ENCODE measurements around the gene KAT8. TPM values are rescaled to one million over a fixed set of nuclear protein-coding genes. Genes with fewer than 3 reads are reported as not detected.

KAT8 gene
- total RNA-seq, 1 experiment from 2014 or later = 44.9 TPM

DNA sequence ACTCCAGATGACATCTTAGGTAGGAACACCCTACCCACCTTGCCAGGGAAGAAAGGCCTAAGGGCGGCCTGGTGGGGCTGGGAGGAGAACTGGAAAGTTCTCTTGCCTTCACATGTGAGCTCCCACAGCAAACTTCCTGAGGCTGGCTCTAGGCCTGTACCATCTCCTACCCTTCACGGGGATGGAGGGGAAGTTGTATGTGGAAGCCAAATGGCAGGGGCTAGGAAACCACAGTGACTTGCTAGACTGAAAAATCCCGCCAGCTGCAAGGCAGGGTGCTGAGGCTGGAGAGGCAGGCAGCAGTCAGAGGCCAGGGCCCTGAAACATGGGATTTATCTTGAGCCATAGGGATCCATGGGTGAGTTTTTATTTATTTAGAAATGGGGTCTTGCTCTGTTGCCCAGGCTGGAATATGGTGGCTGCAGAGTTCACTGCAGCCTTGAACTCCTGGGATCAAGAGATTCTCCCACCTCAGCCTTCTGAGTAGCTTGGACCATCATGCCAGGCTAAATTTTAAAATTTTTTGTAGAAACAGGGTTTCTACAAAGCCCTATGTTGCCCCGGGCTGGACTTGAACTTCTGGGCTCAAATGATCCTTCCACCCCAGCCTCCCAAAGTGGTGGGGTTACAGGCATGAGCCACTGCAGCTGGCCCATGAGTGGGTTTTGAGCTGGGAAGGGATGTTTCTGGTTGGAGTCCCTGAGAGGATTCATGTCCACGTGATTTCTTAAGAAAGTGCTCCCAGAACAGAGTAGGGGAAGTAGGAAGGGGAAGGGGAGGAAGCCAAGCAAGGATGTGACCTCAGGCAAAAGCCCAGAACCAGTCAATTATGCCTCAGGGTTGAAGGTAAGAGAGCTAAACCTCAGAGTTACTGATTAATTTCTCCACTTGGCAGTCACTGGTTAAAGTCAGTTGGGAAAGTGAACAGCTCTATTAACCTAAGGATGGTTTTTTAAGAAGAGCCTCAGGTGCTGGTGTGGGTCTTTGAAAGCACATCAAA lies 4.0 kb upstream of the KAT8 start:
- no peak for DNase-seq (ENCODE audit: low read depth, low spot score)
- peaks cover 14 to 39% of the 10 kb centered on the region in 2 experiments for H3K36me3 ChIP-seq (ENCODE audit: control insufficient read depth in 1 of 2, insufficient read depth in 2 of 2, low read length in 2 of 2)
- H3K4me1 ChIP-seq (ENCODE audit: control insufficient read depth in 1 of 2, insufficient read depth in 2 of 2, low read length in 2 of 2) = peaks cover 4 to 36% of the 10 kb centered on the region in 2 experiments; a peak in 3 of 4 replicates
- no TSS peak for BruUV-seq (replicated peaks)
- no peaks in the 10 kb centered on the region for H3K9me2 ChIP-seq (ENCODE audit: insufficient read depth)
- no peak overlapping the region for H3K4me2 ChIP-seq (ENCODE audit: low read length)
- intact Hi-C loops (cut with micrococcal nuclease) = no loop called here
- ChIA-PET POLR2A (interaction anchor here (0.9 to 1.3 kb wide), 2 partner anchors 22 to 41 kb away, joined by 3 to 4 read pairs; partner anchors contain the start of gene PRSS8), CTCF (interaction anchor here (0.8 kb wide), 1 partner anchor 29 kb away, joined by 5 read pairs; no protein-coding TSS in a partner anchor), RAD21 (ENCODE audit: low non-redundant PET in 1 of 2, low total read pairs in 2 of 2, uncharacterized antibody in 2 of 2, unreplicated experiment in 2 of 2) (interaction anchor here in 1 of 2 experiments (0.6 kb wide), 1 partner anchor 29 kb away, joined by 3 read pairs; no protein-coding TSS in a partner anchor)
- peaks cover 36% of the 10 kb centered on the region for H3K79me2 ChIP-seq (ENCODE audit: insufficient read depth, low read length)
- H2AFZ ChIP-seq (ENCODE audit: low read depth, low read length, poor library complexity, severe bottlenecking) = no peak overlapping the region
- H3K4me3 ChIP-seq (replicated peaks in 1 of 2; ENCODE audit: low read depth in 1 of 2, low read length in 2 of 2) = no peak overlapping the region
- H3K27me3 ChIP-seq (ENCODE audit: insufficient read depth, low read length) = no peaks in the 10 kb centered on the region
- H3K27ac ChIP-seq (ENCODE audit: low read depth, low read length) = no peak overlapping the region
- H3K9me3 ChIP-seq (ENCODE audit: control insufficient read depth in 1 of 2, insufficient read depth in 1 of 2, low read depth in 1 of 2, low read length in 2 of 2) = no peaks in the 10 kb centered on the region
- TF ChIP-seq EZH2phosphoT487 (IDR thresholded peaks at IDR 0.05; ENCODE audit: borderline replicate concordance) (no peak), POLR2AphosphoS5 (IDR thresholded peaks at IDR 0.05; ENCODE audit: low read depth, low read length) (peak; percentile 32), SIN3A (IDR thresholded peaks at IDR 0.05; ENCODE audit: low read depth) (no peak), CEBPB (IDR thresholded peaks at IDR 0.05; ENCODE audit: low read depth) (no peak)
- no peak overlapping the region for H3K9ac ChIP-seq (ENCODE audit: low read length)
- ATAC-seq = no peak
- H4K20me1 ChIP-seq (ENCODE audit: insufficient read depth) = peaks cover 4% of the 10 kb centered on the region; the same call in 1 of the 2 replicates

DNA sequence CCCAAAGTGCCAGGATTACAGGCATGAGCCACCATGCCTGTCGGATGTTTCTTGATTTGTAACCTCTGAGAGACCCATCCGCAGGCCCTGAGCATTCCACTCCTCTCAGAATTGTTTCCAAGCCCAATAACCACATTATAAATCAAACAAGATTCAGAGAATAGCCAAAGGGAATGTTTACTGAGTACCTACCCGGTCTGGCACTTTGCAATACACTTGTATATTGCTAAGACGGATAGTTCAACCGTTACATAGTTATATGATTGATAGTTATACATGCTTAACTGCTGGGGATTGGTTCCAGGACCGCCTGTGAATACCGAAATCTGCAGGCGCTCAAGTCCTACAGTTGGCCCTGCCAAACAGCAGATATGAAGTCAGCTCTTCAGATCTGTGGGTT lies 3.0 kb upstream of the KAT8 start:
- ChIA-PET RAD21 (ENCODE audit: low non-redundant PET in 1 of 2, low total read pairs in 2 of 2, uncharacterized antibody in 2 of 2, unreplicated experiment in 2 of 2) (no interaction called here), POLR2A (interaction anchor here (0.6 to 1.3 kb wide), 3 partner anchors 18 to 42 kb away, joined by 3 to 4 read pairs (median 3); partner anchors contain the start of gene PRSS8), CTCF (no interaction called here)
- DNase-seq (ENCODE audit: low read depth, low spot score) (no peak), ATAC-seq (no peak)
- Histone ChIP-seq H3K27ac (ENCODE audit: low read depth, low read length) (0 out of 2 replicates have a peak overlapping the region, but pooled peaks have one; percentile 34), H3K9ac (ENCODE audit: low read length) (no peak overlapping the region), H3K27me3 (ENCODE audit: insufficient read depth, low read length) (no peaks in the 10 kb centered on the region), H3K79me2 (ENCODE audit: insufficient read depth, low read length) (peaks cover 36% of the 10 kb centered on the region), H2AFZ (ENCODE audit: low read depth, low read length, poor library complexity, severe bottlenecking) (no peak overlapping the region), H3K9me2 (ENCODE audit: insufficient read depth) (no peaks in the 10 kb centered on the region), H3K4me2 (ENCODE audit: low read length) (no peak overlapping the region), H4K20me1 (ENCODE audit: insufficient read depth) (peaks cover 4% of the 10 kb centered on the region; the same call in 1 of the 2 replicates), H3K4me1 (ENCODE audit: control insufficient read depth in 1 of 2, insufficient read depth in 2 of 2, low read length in 2 of 2) (peaks cover 7 to 34% of the 10 kb centered on the region in 2 experiments; a peak in 3 of 4 replicates), H3K9me3 (ENCODE audit: control insufficient read depth in 1 of 2, insufficient read depth in 1 of 2, low read depth in 1 of 2, low read length in 2 of 2) (no peaks in the 10 kb centered on the region), H3K4me3 (replicated peaks in 1 of 2; ENCODE audit: low read depth in 1 of 2, low read length in 2 of 2) (no peak overlapping the region), H3K36me3 (ENCODE audit: control insufficient read depth in 1 of 2, insufficient read depth in 2 of 2, low read length in 2 of 2) (peaks cover 14 to 37% of the 10 kb centered on the region in 2 experiments)
- intact Hi-C loops (cut with micrococcal nuclease) = no loop called here
- TF ChIP-seq RAD21 (IDR thresholded peaks at IDR 0.05; ENCODE audit: low read depth) = no peak
- TF ChIP-seq FOSL1 (IDR thresholded peaks at IDR 0.05; ENCODE audit: low read depth) = no peak
- TF ChIP-seq ELF1 (IDR thresholded peaks at IDR 0.05; ENCODE audit: borderline replicate concordance, low read depth) = no peak
- TF ChIP-seq CBX3 (IDR thresholded peaks at IDR 0.05; ENCODE audit: low read depth) = no peak
- no peak for TF ChIP-seq EZH2phosphoT487 (IDR thresholded peaks at IDR 0.05; ENCODE audit: borderline replicate concordance)
- TF ChIP-seq, protein P1, sequence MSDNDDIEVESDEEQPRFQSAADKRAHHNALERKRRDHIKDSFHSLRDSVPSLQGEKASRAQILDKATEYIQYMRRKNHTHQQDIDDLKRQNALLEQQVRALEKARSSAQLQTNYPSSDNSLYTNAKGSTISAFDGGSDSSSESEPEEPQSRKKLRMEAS (IDR thresholded peaks at IDR 0.05) = no peak
- TF ChIP-seq, protein P2, sequence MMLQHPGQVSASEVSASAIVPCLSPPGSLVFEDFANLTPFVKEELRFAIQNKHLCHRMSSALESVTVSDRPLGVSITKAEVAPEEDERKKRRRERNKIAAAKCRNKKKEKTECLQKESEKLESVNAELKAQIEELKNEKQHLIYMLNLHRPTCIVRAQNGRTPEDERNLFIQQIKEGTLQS (IDR thresholded peaks at IDR 0.05) = no peak
- no peak for TF ChIP-seq SRF (IDR thresholded peaks at IDR 0.05; ENCODE audit: low read depth)
- TF ChIP-seq, protein P3, sequence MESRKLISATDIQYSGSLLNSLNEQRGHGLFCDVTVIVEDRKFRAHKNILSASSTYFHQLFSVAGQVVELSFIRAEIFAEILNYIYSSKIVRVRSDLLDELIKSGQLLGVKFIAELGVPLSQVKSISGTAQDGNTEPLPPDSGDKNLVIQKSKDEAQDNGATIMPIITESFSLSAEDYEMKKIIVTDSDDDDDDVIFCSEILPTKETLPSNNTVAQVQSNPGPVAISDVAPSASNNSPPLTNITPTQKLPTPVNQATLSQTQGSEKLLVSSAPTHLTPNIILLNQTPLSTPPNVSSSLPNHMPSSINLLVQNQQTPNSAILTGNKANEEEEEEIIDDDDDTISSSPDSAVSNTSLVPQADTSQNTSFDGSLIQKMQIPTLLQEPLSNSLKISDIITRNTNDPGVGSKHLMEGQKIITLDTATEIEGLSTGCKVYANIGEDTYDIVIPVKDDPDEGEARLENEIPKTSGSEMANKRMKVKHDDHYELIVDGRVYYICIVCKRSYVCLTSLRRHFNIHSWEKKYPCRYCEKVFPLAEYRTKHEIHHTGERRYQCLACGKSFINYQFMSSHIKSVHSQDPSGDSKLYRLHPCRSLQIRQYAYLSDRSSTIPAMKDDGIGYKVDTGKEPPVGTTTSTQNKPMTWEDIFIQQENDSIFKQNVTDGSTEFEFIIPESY (IDR thresholded peaks at IDR 0.05; ENCODE audit: extremely low read depth, insufficient replicate concordance, low read length) = no peak
- no peak for TF ChIP-seq SIN3A (IDR thresholded peaks at IDR 0.05; ENCODE audit: low read depth)
- TF ChIP-seq SP1 (IDR thresholded peaks at IDR 0.05; ENCODE audit: low read depth) = no peak
- TF ChIP-seq POLR2AphosphoS5 (IDR thresholded peaks at IDR 0.05; ENCODE audit: low read depth, low read length) = no peak
- no TSS peak for BruUV-seq (replicated peaks)
